ENCODE data around the gene AURKA. TPM values are rescaled to one million over a fixed set of nuclear protein-coding genes. Genes with fewer than 3 reads are reported as not detected.

Gene AURKA
- total and polyA plus RNA-seq, 9 of the 15 experiments (the other 6 are each of a cell fraction or from before 2014, with no cell fraction given): 72.7 to 162 (median 113) TPM

DNA sequence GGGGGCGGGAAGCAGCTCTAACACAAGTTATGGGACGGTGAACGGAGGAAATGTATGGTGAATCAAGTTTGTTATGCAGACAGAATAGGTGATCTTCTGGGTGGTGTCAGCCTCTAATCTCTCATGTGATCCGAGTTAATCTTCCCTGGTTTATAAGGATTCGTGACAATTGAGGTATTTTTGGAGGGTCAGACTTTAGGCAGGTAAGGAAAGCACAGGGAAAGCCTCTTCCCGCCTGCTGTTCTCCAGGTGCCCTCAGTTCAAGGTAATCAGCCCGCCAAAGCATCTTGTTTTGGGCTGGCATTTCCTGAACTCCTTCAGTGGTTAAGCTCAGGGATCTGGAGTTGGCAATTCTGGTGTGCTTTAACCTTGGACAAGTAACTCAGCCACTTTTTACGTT, 1.6 kb upstream of the AURKA start:
- FAIRE-seq (no peak), ATAC-seq (no peak), DNase-seq (ENCODE audit: extremely low read depth in 1 of 4, low spot score in 3 of 4) (no peak)
- no TSS peak for BruUV-seq (replicated peaks)
- TF ChIP-seq SMARCB1 (IDR thresholded peaks at IDR 0.05; ENCODE audit: insufficient read length, low read depth): peak; percentile 62
- no peak for TF ChIP-seq KLF6 (CRISPR knock-in tag; IDR thresholded peaks at IDR 0.05; ENCODE audit: borderline replicate concordance)
- Histone ChIP-seq H3K9me3 (replicated peaks; ENCODE audit: control insufficient read depth, insufficient read depth, low read depth, low read length) (no peaks in the 10 kb centered on the region), H3K79me2 (ENCODE audit: control insufficient read depth, insufficient read depth, low read length) (peaks cover 87% of the 10 kb centered on the region), H3K9me1 (ENCODE audit: control insufficient read depth, insufficient read depth, low read length) (peaks cover 3% of the 10 kb centered on the region), H4K20me1 (replicated peaks; ENCODE audit: control insufficient read depth, insufficient read depth, low read length) (no peaks in the 10 kb centered on the region), H3K27me3 (ENCODE audit: control insufficient read depth in 2 of 2, insufficient read depth in 2 of 2, low read length in 2 of 2) (no peaks in the 10 kb centered on the region), H3K27ac (ENCODE audit: extremely low read depth, low read depth, low read length) (peak overlapping the region; percentile 99), H2AFZ (ENCODE audit: low read depth, low read length) (no peak overlapping the region), H3K4me1 (replicated peaks in 1 of 2; ENCODE audit: control insufficient read depth in 2 of 2, insufficient read depth in 2 of 2, low read length in 2 of 2) (peaks cover 4 to 12% of the 10 kb centered on the region in 2 experiments; a peak in 3 of 5 replicates), H3K4me3 (peak overlapping the region; percentile 92), H3K9ac (ENCODE audit: insufficient read depth in 1 of 2, low read depth in 2 of 2, low read length in 2 of 2) (peak overlapping the region; percentile 80 to 99; a peak in 3 of 4 replicates), H3K4me2 (ENCODE audit: insufficient read depth, low read length) (peak overlapping the region; percentile 99), H3K36me3 (ENCODE audit: control insufficient read depth, insufficient read depth, low read length) (peaks cover 74% of the 10 kb centered on the region)
- 15% methylated on average over 7 of the region's 8 CpGs for WGBS (ENCODE audit: insufficient coverage, low coverage, missing lambda C conversion rate)
- intact Hi-C loops (cut with micrococcal nuclease): no loop called here
- in situ Hi-C loops (cut with MboI): no loop called here
- POLR2A ChIA-PET: interaction anchor here (0.6 to 3.0 kb wide), 3 partner anchors 19 to 956 kb away, joined by 3 to 23 read pairs (median 3); partner anchors contain the start of gene CASS4
- CTCF ChIA-PET (ENCODE audit: low intra/inter-chr PET ratio): no interaction called here

DNA sequence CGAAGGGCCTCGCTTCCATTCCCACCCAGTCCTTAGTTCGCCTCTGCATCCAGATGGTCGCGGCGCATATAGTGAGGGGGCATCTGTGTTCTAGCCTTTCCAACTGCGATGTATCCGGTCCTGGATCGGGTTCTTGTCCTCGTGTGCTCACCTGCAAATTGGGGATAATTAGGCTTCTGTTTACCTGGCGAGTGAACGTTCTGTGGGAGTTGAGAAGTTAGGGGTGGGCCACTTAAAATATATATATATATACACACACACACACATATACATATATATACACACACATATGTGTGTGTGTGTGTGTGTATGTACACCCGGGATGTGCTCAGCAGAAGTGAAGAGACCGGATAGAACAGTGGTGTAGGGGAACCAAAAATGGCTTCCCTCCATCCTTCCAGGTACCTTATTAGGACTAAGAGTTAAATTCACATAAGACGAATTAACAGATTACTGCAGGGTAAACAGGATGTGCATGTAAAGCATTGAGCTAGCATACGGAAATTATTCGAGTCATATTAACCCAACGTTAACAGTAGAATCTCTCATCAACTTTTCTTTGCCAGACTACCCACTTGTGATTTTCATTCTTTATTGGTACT, 967 bp upstream of the AURKA start:
- Histone ChIP-seq H3K9me3 (replicated peaks; ENCODE audit: control insufficient read depth, insufficient read depth, low read depth, low read length) (no peaks in the 10 kb centered on the region), H3K79me2 (ENCODE audit: control insufficient read depth, insufficient read depth, low read length) (peaks cover 92% of the 10 kb centered on the region), H3K9me1 (ENCODE audit: control insufficient read depth, insufficient read depth, low read length) (peaks cover 3% of the 10 kb centered on the region), H3K4me3 (peak overlapping the region; percentile 92), H3K27ac (ENCODE audit: extremely low read depth, low read depth, low read length) (peak overlapping the region; percentile 99), H4K20me1 (replicated peaks; ENCODE audit: control insufficient read depth, insufficient read depth, low read length) (no peaks in the 10 kb centered on the region), H3K4me1 (replicated peaks in 1 of 2; ENCODE audit: control insufficient read depth in 2 of 2, insufficient read depth in 2 of 2, low read length in 2 of 2) (peaks cover 4 to 12% of the 10 kb centered on the region in 2 experiments; a peak in 3 of 5 replicates), H3K9ac (ENCODE audit: insufficient read depth in 1 of 2, low read depth in 2 of 2, low read length in 2 of 2) (peak overlapping the region; percentile 97 to 99), H3K27me3 (ENCODE audit: control insufficient read depth in 2 of 2, insufficient read depth in 2 of 2, low read length in 2 of 2) (no peaks in the 10 kb centered on the region), H3K4me2 (ENCODE audit: insufficient read depth, low read length) (peak overlapping the region; percentile 99), H2AFZ (ENCODE audit: low read depth, low read length) (peak overlapping the region; percentile 85), H3K36me3 (ENCODE audit: control insufficient read depth, insufficient read depth, low read length) (peaks cover 74% of the 10 kb centered on the region)
- no peak for FAIRE-seq
- no peak for DNase-seq (ENCODE audit: extremely low read depth in 1 of 4, low spot score in 3 of 4)
- no TSS peak for BruUV-seq (replicated peaks)
- ChIA-PET CTCF (ENCODE audit: low intra/inter-chr PET ratio) (no interaction called here), POLR2A (interaction anchor here (0.6 to 3.0 kb wide), 13 partner anchors 9 to 1298 kb away, joined by 3 to 35 read pairs (median 6); partner anchors contain the start of gene CASS4)
- TF ChIP-seq STAT5B (CRISPR knock-in tag; IDR thresholded peaks at IDR 0.05) (no peak), ZNF12 (CRISPR knock-in tag; IDR thresholded peaks at IDR 0.05) (0 out of 2 replicates have a peak, but pooled peaks have one; percentile 4), ZNF239 (CRISPR knock-in tag; IDR thresholded peaks at IDR 0.05) (no peak), YY1 (IDR thresholded peaks at IDR 0.05; ENCODE audit: borderline replicate concordance in 1 of 3, control insufficient read depth in 1 of 3, extremely low read depth in 1 of 3, insufficient read depth in 3 of 3, insufficient read length in 1 of 3, insufficient replicate concordance in 2 of 3, low read depth in 1 of 3, low read length in 2 of 3) (peak in 1 of 3 experiments; percentile 56), ZFX (CRISPR knock-in tag; IDR thresholded peaks at IDR 0.05) (0 out of 2 replicates have a peak, but pooled peaks have one; percentile 21)
- intact Hi-C loops (cut with micrococcal nuclease): loop anchor here (1.0 kb wide), 2 partner anchors 19 to 30 kb away; partner anchors contain the start of gene CASS4
- WGBS (ENCODE audit: insufficient coverage, low coverage, missing lambda C conversion rate): under 1% methylated on average over 18 of the region's 18 CpGs
- in situ Hi-C loops (cut with MboI): no loop called here
- peak; percentile 12; the same call in 1 of the 3 replicates for ATAC-seq

Measured in K562 (cell line).